GM12864 (cell line): Measurements from ENCODE around the gene CRIP3.

Source experiments
- DNase-seq: peaks from one replicate; pipeline ENCODE4 v3.0.0-alpha.2; 2011; ENCODE audit warnings: low read depth
- H3K4me3 ChIP-seq: 2 replicates; pipeline ENCODE4 v1.5.1; 2011; ENCODE audit warnings: mild to moderate bottlenecking, low read depth, low read length, control low read depth
- CTCF ChIP-seq: IDR thresholded peaks from 2 replicates; pipeline ENCODE4 v1.5.1; 2011; ENCODE audit warnings: low read depth, mild to moderate bottlenecking, moderate library complexity, low read length, control low read depth, inconsistent platforms; ENCODE audit errors: missing control alignments

Gene CRIP3

GRCh38 chr6:43264599-43265145 lies 44.0 kb downstream of the CRIP3 start:
- H3K4me3 ChIP-seq: no peak overlapping the region
- DNase-seq: no peak
- TF ChIP-seq CTCF: no peak

GRCh38 chr6:43263314-43264178 lies 45.1 kb downstream of the CRIP3 start:
- peak; percentile 91 for TF ChIP-seq CTCF
- H3K4me3 ChIP-seq: no peak overlapping the region
- DNase-seq: peak; percentile 38

- no peak for DNase-seq
- no peak overlapping the region for H3K4me3 ChIP-seq
- no peak for TF ChIP-seq CTCF
These were observed 45.8 kb downstream of the CRIP3 start for GRCh38 chr6:43262780-43263313.

- no peak for DNase-seq
- TF ChIP-seq CTCF: no peak
- H3K4me3 ChIP-seq: no peak overlapping the region
These were observed 46.4 kb downstream of the CRIP3 start for GRCh38 chr6:43262000-43262779.

- no peak overlapping the region for H3K4me3 ChIP-seq
- no peak for DNase-seq
- no peak for TF ChIP-seq CTCF
These were observed 47.4 kb downstream of the CRIP3 start for GRCh38 chr6:43261198-43261597.

- no peak for DNase-seq
- H3K4me3 ChIP-seq: no peak overlapping the region
- TF ChIP-seq CTCF: no peak
These were observed 47.8 kb downstream of the CRIP3 start for GRCh38 chr6:43260791-43261190.
